HG02870 (cell line): ENCODE measurements around the gene PSTK.
A peak's percentile ranks its signal among the peaks of the same experiment; 100 is the strongest.

ENCODE experiments used
- ATAC-seq: cut with Tn5 transposase; IDR thresholded peaks from one replicate; pipeline ENCODE4 v1.9.1; 2021; ENCODE audit warnings: mild to moderate bottlenecking, moderate library complexity; ENCODE audit not compliant: unreplicated experiment

Gene PSTK, protein sequence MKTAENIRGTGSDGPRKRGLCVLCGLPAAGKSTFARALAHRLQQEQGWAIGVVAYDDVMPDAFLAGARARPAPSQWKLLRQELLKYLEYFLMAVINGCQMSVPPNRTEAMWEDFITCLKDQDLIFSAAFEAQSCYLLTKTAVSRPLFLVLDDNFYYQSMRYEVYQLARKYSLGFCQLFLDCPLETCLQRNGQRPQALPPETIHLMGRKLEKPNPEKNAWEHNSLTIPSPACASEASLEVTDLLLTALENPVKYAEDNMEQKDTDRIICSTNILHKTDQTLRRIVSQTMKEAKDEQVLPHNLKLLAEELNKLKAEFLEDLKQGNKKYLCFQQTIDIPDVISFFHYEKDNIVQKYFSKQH

DNA sequence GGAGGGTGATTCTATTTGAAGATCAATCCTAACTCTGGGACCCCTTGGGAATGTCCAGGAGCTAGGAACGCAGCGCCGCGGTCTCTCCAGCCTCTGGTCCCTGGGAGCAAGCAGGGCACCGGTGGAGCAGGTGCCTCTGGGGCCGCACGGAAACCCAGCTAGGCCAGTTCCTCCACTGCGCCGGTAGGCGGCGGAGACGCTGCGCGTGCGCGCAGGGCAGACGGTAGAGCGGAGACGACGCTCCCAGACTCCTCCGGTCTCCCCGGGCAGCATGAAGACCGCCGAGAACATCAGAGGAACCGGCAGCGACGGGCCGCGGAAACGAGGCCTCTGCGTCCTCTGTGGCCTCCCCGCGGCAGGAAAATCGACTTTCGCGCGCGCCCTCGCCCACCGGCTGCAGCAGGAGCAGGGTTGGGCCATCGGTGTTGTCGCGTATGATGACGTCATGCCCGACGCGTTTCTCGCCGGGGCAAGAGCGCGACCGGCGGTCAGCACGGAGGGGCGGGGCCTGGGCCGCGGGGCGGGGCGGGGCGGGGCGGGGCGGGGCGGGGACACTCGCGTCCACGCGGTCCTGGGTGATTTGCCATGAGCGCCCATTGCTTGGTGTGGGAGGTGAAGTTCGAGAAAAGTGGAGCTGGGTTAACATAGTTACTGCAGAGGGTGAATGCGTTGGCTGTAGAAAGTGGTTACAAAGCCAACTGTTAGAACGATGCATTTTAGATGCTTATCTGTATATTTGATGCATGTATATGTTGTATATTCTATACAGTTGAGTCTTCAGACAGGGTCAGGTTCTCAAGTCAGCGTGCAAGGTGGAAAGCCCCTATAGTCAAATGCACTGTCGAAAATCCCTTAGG, at the start of gene PSTK:
TSS of gene PSTK (plus strand) at position 193 of the 857 bp plus-strand sequence. CDS start at position 272, 79 bp downstream.
- ATAC-seq, result peak; percentile 92

- ATAC-seq, result no peak
These were observed 48.9 kb upstream of the PSTK start for GRCh38 chr10:122931088-122931906.

- no peak for ATAC-seq
These were observed 40.9 kb upstream of the PSTK start for GRCh38 chr10:122939133-122939855.

- no peak for ATAC-seq
These were observed 40.2 kb upstream of the PSTK start for GRCh38 chr10:122939856-122940543.

GRCh38 chr10:122949296-122949695, 30.9 kb upstream of the PSTK start:
- no peak for ATAC-seq

DNA sequence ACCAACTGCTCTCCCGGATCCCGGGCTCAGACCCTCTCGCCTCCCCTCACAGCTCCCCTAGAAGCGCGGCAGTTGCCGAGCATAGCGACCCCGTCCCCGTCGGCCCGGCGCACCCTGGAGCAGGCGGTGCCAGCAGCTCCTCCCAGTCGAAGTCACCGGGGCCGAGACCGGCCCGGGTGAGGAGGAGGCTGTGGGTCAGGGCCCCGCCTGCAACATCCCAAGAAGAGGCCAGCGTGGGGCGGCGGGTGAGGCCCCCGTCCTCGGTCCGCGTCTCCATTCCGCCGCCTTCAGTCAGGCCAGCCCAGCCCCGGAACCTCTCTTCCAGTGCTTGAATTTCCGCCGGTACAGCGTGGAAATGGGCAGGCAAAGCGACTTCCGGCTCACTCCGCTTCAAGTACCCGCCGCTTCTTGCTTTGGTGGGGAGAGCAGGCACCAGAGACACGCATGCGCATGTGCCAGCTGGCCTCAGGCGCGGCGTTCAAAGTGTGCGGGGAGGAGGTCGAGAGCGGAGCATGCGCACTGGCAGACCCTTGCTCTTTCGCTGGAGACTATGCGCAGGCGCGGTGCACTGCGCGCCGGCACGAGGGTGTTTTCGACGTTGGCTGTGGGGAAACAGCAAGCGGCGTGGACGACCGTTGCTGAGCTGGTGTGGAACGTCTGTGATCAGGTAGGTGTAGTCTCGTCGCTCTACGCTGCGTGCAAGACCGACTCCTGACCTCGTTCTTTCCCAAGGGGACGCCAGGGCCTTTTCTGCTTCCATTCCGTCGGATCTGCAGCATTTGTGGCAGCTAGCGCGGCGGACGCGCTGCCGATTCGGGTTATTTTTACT, 26.1 kb upstream of the PSTK start, which contains the start of gene C10orf88:
TSS of gene C10orf88 (minus strand) at position 326 of the 829 bp plus-strand sequence. CDS start at position 277, 49 bp downstream.
- peak; percentile 98 for ATAC-seq

- ATAC-seq, result no peak
These were observed 25.5 kb upstream of the PSTK start for GRCh38 chr10:122954731-122955050.

DNA sequence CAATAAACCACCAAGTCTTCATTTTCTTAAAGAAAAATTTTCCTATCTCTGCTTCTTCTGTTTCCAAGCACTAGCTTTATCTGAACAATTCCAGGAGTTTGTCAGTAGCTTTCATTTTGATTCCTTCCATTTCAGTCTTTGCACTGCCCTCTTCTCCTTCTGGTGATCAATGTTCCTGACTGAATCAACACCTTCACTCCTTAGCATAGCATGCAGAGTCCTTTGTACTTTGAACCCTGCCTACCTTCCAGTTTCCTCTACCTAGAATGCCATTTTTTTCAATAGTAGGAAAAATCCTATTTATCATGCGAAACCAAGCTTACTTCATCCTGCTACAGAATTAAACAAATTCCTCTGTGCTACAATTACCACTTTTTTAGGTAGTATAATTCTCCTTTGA, 24.3 kb upstream of the PSTK start:
- ATAC-seq, result no peak

GRCh38 chr10:122957474-122957873, 22.7 kb upstream of the PSTK start:
- ATAC-seq, result no peak

- no peak for ATAC-seq
These were observed 17.8 kb upstream of the PSTK start for GRCh38 chr10:122962405-122962804.

GRCh38 chr10:122966879-122967278, 13.3 kb upstream of the PSTK start:
- no peak for ATAC-seq

GRCh38 chr10:122968698-122969097, 11.5 kb upstream of the PSTK start:
- no peak for ATAC-seq

GRCh38 chr10:122974023-122974422, 6.2 kb upstream of the PSTK start:
- no peak for ATAC-seq

GRCh38 chr10:122974543-122975064, 5.6 kb upstream of the PSTK start:
- no peak for ATAC-seq

DNA sequence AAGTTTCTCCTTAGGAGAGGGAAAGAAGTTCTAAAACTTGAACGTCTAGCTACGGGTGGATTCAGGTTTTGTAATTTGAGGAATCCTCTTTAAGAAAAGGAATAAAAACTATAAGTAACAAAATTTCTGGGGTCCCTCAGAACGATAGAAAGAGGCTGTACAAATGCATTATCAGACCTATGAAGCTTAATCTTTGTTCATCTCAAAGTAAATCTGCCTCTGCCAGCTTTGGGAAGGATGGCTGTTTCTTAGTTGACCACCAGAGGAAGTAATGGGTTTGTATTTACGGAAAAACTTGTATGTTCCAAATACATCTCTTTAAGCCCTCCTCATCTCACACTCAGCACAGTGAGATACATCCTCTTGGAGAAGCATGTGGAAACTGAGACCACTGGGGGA, 864 bp downstream of the PSTK start:
- no peak for ATAC-seq

GRCh38 chr10:122983898-122984297, 3.7 kb downstream of the PSTK start:
- ATAC-seq, result no peak

DNA sequence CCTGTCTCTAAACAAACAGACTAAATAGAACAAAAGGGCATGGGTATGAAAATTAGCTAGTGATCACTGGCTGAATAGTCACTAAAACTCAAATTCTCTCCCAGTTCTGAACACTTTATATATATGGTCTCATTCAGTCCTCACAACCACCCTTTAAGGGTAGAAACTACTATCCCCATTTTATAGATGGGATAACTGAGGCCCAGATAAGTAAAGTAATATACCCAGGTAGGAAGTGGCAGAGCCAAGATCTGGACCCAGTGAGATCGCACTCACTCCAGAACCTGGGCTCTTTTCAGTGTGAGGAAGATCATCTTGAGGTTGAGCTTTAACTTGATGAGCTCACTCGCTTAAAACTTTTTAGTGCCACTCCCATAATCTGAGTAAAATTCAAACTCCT, 4.5 kb downstream of the PSTK start:
- no peak for ATAC-seq

- no peak for ATAC-seq
These were observed 6.1 kb downstream of the PSTK start for GRCh38 chr10:122986335-122986734.

- ATAC-seq, result no peak
These were observed 8.3 kb downstream of the PSTK start for GRCh38 chr10:122988501-122988900.
